Fibroblast of skin of right biceps (primary cell): Measurements from ENCODE around the gene COX6A2.
"Not testable (repeated sequence)": the region's sequence is repeated elsewhere in the genome, so short reads cannot be mapped to it uniquely, and the experiment has no call there.

Experiments
- DNase-seq: peaks from one replicate; pipeline ENCODE4 v3.0.0-alpha.2; 2013

Gene COX6A2

DNA sequence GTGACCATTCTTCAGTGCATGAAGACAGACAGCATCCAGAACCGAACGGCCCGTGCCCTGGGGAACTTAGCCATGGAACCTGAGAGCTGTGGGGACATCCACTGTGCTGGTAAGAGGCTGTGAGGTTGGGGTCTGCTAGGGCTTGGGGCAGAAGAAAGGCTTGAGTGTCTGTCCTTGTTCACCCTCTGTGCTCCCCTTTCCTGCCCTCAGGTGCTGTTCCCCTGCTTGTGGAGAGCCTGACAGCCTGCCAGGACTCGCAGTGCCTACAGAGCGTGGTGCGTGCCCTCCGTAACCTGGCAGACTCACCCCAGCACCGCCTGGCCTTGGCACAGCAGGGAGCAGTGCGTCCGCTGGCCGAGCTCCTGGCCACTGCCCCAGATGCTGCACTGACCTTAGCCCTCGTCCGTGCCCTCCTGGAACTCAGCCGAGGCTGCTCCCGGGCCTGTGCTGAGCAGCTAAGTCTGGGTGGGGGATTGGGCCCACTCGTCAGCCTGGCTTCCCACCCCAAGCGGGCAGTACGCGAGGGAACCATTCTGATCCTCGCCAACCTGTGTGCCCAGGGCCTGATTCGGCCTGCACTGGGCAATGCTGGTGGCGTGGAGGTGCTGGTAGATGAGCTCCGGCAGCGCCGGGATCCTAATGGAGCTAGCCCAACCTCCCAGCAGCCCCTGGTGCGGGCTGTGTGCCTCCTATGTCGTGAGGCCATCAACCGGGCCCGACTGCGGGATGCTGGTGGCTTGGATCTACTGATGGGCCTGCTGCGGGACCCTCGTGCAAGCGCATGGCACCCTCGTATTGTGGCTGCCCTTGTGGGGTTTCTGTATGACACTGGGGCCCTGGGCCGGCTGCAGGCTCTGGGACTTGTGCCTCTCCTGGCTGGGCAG lies 34.0 kb upstream of the COX6A2 start:
- DNase-seq: no peak

- DNase-seq: no peak
Measured at GRCh38 chr16:31461201-31461920, 33.2 kb upstream of the COX6A2 start.

DNA sequence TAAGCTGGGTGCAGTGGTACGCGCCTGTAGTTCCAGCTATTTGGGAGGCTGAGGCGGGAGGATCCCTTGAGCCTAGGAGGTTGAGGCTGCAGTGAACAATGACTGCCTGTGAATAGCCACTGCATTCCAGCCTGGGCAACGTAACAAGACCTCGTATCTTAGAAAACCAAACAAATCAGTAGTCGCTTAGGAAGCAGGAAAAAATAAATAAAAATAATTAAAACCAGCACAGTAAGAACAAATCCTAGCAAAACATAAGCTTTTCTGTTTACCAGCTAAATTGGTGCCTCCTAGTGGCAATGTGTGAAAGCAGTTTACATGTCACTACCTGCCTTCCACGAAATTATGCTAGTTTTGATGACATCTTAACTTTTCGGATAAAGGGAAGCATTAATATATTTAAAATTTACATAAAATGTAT lies 32.4 kb upstream of the COX6A2 start:
- DNase-seq: peak; percentile 63

DNA sequence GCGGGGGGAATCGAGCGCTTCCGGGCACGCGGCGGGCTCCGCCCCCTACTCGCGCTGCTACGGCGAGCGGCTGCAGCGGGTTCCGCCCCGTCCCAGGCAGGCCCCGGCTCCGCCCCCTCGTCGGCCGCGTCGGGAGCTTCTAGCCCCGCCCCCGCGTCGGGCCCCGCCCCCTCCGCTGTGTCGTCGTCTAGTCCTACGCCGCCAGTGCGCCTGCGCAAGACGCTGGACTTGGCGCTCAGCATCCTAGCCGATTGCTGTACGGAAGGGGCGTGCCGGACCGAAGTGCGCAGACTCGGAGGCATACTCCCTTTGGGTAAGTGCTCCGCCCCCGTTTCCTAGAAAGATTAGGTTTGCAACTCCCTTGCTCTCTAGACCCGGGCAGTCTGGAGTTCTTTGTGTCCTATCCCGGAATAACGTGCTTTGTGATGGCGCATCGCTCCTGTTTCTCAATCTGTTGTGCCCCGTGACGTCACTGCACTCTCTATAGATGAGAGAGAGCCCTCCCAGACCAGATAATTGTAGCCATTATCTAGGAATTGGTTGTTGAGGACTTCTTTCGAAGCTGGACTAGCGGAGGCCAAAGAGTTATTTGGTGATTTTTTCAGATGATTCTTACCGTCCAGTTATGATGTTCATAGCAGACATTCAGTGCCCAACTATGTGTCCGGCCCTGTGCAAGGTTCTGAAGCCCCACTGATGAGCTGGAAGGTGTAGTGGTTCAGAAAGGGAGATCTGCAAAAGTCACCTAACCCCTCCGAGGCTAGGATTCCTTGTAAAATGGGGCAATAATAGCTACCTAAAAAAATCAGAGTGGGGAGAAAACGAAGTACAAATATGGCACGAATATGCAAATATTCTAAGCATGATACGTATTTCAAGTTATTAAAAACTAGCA lies 31.8 kb upstream of the COX6A2 start:
- peak; percentile 99 for DNase-seq

DNA sequence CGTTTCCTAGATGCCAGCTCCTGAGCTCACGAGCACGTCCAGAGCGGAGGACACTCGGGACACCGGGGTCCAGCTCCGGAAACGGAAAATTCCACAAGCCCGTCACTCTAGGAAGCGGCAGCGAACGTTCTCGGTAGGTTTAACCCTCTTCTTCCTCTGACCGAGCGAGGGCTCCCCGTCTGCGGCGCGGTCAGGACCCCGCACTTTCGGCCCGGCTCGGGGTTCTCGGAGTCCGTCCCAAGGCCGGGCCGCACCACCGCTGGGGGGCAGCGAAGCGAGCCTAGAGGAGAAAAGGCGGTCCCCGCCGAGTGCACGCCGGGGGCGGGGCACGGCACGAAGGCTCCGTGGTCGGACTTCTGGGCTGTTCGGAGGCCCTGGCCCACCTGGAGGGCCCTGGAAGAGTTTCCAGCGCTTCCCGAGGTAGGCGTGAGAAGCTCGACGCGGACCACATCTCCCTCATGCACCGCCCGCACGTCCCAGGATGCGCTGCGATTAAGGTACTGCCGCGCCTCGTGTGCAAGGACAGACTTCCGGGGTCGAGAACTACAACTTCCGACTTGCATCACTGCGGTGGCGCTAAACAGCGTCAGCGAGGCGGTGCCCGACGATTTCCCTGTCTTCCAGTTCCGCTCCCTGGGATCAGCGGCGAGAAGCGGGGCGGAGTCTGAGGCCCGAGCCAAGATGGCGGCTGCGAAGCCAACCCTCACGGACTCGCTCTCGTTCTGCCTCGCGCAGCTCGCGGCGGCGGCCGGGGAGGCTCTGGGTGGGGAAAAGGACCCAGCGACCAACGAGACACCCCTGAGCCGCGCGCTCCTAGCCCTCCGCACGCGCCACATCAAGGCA lies 30.9 kb upstream of the COX6A2 start, which contains the start of gene ARMC5:
Gene ARMC5, plus strand, starts transcription at position 658 of the 843 bp plus-strand sequence. Its CDS starts 24 bp downstream, at position 682.
- peak; percentile 98 for DNase-seq

DNA sequence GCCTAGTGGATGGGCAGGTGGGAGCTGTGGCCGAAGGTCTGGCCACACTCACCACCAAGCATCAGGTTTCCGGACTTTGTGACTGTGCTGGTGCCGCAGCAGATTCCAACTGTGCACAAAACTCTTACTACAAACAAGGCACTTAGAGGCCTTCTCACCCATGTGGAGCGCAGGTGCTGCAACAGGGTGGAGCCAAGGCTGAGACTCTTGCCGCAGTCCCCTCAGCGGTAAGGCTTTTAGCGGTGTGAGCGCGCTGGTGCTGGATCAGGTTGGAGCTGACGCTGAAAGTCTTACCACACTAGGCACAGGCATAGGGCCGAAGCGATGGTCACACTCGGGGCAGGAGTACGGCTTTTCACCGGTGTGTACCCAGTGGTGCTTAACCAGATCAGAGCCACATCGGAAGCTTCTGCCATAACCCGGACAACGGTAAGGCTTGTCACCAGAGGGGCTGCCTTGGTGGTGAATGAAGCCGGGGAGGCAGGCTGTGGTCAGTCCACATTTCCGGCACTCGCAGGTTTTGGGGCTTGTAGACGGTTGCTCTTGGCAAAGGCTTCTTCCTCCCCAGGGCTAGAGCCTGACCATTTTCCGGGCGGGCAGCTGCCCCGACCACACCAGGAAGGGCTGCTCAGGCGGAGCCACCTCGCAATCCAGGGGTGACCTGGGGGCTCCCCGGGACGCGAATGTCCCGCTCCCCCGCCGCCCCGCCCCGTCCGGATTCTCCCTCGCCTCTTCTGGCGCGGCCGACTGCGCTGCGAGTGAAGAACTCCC lies 30.1 kb upstream of the COX6A2 start:
- DNase-seq: peak; percentile 39

DNA sequence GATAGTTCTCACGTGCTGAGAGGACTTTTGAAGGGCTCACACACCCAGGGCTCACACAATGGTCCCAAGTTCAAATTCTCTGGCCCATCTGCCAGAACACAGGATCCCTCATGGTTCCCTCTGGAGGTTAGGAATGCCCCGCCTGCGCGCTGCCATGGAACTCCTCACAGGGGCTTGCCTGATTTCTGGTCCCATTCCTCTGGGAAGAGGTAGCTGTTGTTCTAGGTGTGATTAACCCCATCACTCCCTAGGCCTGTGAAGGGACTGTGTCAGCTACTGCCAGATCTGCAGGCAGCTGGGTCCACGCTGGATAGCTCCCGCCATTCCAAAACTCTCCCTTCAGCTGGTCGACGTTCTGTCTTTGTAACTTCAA lies 28.8 kb upstream of the COX6A2 start:
- DNase-seq: no peak

DNA sequence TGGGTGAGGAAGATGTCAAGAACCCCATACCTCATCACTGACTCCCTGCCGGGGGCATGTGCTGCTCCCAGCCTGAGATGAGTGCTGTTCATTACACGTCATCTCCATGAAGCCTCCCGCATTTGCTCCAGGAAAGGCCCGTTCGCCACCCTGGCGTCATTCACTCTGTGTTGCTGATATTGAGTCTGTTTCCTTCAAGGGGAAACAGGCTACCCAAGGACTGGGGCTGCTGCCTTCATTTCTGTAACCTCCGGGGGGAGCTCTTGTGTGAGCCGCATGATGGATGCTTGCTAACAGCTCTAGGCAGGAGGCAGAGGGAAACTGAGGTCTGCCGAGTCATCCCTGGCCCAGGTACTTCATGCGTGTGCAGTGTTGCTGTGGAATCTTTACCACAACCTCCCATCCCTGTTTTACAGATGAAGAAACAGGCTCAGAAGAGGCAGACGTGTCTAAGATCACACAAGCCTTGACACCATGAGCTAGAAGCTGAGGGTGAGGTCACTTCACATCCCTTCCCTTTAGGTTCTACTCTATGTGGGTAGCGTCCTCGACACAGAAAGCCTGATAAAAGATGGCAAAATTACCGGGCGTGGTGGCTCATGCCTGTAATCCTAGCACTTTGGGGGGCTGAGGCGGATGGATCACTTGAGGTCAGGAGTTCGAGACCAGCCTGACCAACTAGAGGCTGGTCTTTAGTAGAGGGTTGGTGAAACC lies 27.6 kb upstream of the COX6A2 start:
- no peak for DNase-seq

- DNase-seq: peak; percentile 62
Measured at GRCh38 chr16:31453255-31454204, 25.4 kb upstream of the COX6A2 start.

DNA sequence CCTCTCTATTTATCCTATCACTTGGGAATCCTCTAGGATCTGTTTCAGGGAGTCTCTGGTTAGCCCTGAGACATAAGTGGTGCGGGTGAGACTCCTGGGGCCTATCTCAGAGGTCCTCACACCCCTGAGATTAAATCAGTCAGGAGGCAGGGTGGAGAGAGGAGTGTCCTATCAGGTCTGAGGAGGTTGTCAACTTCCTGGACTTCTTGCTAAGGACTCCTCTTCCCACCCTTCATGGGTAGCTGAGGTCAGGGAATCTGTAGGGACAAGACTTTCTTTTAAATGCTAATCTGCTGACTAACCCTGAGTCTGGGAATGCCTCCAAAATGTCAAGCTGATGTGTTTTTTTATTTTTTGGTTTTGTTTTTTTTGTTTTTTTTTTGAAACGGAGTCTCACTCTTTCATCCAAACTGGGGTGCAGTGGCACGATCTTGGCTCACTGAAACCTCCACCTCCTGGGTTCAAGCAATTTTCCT lies 24.5 kb upstream of the COX6A2 start:
- DNase-seq: peak; percentile 93

- DNase-seq: peak; percentile 79
Measured at GRCh38 chr16:31451681-31452351, 23.7 kb upstream of the COX6A2 start.

GRCh38 chr16:31451201-31451600 lies 23.0 kb upstream of the COX6A2 start:
- DNase-seq: no peak

GRCh38 chr16:31445931-31446330 lies 17.8 kb upstream of the COX6A2 start:
- not testable (repeated sequence) for DNase-seq

DNA sequence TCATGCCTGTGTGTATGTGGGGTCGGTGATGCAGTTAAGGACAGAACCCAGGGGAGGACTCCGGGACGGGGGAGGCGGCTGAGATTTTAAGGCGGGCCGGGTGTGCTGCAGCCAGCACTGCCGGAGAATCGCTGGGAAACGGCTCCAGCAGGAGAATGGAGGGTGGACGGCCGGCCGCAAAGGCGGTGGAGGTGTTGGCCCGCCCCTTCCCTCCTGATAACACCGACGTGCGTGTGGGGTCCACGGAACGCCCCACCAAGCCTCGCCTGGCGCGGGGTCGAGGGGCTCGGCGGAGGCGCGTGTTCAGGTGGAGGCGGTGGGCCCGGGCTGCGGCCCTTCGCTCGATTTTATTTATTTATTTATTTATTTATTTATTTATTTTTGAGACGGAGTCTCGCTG lies 13.8 kb upstream of the COX6A2 start:
- DNase-seq: no peak

DNA sequence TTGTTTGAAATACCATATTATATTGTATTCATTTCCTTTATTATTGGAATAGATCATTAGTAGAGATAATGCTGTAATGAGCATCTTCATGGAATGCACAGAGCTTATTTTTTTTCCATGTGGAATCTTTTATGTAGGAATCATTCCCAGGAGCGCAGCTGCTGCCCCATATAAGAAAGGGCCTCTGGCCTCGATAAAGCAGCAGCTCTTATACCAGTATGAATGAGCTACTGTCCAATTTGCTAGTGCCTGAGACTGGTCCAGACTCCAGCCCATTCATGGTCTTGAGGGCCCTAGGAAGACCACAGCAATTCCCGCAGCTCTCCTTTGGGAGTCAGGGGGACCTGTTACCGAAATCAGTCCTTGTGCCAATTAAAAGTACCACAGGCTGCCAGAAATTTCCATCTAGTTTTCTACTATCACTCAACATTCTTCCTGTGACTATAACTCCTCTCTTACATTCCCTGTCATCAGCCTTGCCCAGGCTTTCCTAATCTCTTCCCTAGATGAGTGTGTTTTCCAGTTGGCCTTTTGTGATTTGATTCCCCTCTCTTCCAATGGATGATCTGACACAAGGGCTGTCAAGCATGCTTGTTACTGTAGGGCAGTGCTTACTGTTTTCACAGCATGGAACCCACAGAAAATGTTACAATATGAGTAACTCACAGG lies 12.5 kb upstream of the COX6A2 start:
- peak; percentile 34 for DNase-seq

DNA sequence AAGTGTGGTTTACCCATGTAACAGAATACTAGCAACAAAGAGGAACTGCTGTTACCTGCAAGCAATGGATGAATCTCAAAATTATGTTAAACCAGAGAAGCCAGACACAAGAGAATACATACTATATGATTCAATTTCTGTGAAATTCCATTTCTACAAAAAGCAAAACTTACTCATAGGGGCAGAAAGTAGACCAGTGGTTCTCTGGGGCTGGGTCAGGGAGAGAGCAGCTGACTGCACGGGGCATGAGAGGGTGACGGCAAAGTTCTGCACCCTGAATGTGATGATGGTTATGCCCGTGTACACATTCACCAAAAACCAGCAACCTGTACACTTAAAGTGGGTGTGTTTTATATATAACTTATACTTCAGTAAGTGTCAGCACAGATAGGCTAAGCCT lies 11.4 kb upstream of the COX6A2 start:
- DNase-seq: no peak

DNA sequence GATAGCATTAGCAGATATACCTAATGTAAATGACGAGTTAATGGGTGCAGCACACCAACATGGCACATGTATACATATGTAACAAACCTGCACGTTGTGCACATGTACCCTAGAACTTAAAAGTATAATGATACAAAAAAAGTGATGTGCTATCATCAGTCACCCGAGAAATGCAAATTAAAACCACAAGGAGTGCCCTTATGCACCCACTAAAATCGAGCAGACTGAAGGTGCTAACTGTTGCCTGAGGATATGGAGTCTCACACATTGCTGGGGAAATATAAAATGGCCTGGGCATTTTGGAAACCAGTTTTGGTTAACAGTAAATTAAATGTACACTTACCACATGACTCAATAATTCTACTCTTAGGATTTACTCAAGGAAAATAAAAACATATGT lies 10.9 kb upstream of the COX6A2 start:
- not testable (repeated sequence) for DNase-seq

DNA sequence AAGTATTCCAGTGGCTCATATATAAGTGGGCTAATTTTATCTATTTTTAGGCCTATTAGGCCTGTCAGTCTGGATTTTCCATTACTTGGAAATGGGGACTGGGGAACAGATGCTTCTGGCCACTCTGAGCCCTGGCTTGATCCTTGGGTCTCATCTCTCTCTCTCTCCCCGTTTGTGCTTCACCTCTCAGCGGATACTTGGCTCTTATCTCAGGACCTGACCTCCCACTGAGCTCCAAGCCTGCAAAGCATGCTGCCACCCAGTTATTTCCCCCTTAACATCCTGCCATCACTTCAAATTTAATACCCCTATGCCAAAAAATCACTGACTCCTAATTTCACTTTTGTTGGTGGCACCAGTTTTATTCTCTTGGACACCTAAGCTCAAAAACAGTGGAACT lies 10.3 kb upstream of the COX6A2 start:
- DNase-seq: no peak
